HL-60/S4 treated with phorbol 12-myristate 13-acetate at 8.2 ng/mL for 4 days and 3 days (cell line): ENCODE results near the gene METTL24.

Experiments used
- in situ Hi-C: fragments of 300-500 bp; cut with MboI; formaldehyde crosslinking; loops from 2 replicates; pipeline ENCODE4 v1.15.0; 2022; ENCODE audit warnings: low sequenced_read_pairs

METTL24 gene

GRCh38 chr6:110357664-110358552, at the start of gene METTL24:
TSS of gene METTL24 (minus strand) at chr6:110358349. CDS start at chr6:110358272, 77 bp downstream.
- in situ Hi-C loops, result no loop called here

GRCh38 chr6:110404607-110405006, 46.5 kb upstream of the METTL24 start:
- in situ Hi-C loops, result no loop called here

GRCh38 chr6:110401585-110402176, 43.5 kb upstream of the METTL24 start:
- in situ Hi-C loops, result no loop called here

GRCh38 chr6:110400208-110400607, 42.1 kb upstream of the METTL24 start:
- in situ Hi-C loops, result no loop called here

- in situ Hi-C loops, result loop anchor here (25.0 kb wide), 2 partner anchors 337 to 687 kb away; no protein-coding TSS in a partner anchor
These were observed 41.3 kb upstream of the METTL24 start for GRCh38 chr6:110399219-110400071.

GRCh38 chr6:110398778-110399177, 40.6 kb upstream of the METTL24 start:
- in situ Hi-C loops, result loop anchor here (25.0 kb wide), 2 partner anchors 336 to 686 kb away; no protein-coding TSS in a partner anchor

- in situ Hi-C loops, result loop anchor here (25.0 kb wide), 2 partner anchors 333 to 683 kb away; no protein-coding TSS in a partner anchor
These were observed 37.1 kb upstream of the METTL24 start for GRCh38 chr6:110395221-110395620.

GRCh38 chr6:110394409-110394808, 36.3 kb upstream of the METTL24 start:
- in situ Hi-C loops, result loop anchor here (25.0 kb wide), 2 partner anchors 332 to 682 kb away; no protein-coding TSS in a partner anchor

GRCh38 chr6:110392727-110393126, 34.6 kb upstream of the METTL24 start:
- in situ Hi-C loops, result loop anchor here (25.0 kb wide), 2 partner anchors 330 to 680 kb away; no protein-coding TSS in a partner anchor

GRCh38 chr6:110390404-110390803, 32.3 kb upstream of the METTL24 start:
- in situ Hi-C loops, result loop anchor here (25.0 kb wide), 2 partner anchors 328 to 678 kb away; no protein-coding TSS in a partner anchor

- in situ Hi-C loops, result loop anchor here (25.0 kb wide), 2 partner anchors 328 to 678 kb away; no protein-coding TSS in a partner anchor
These were observed 31.7 kb upstream of the METTL24 start for GRCh38 chr6:110389689-110390382.

GRCh38 chr6:110387986-110388385, 29.8 kb upstream of the METTL24 start:
- in situ Hi-C loops, result loop anchor here (25.0 kb wide), 2 partner anchors 326 to 676 kb away; no protein-coding TSS in a partner anchor

- in situ Hi-C loops, result loop anchor here (25.0 kb wide), 2 partner anchors 323 to 673 kb away; no protein-coding TSS in a partner anchor
These were observed 27.3 kb upstream of the METTL24 start for GRCh38 chr6:110385458-110385863.

GRCh38 chr6:110378552-110378951, 20.4 kb upstream of the METTL24 start:
- in situ Hi-C loops, result loop anchor here (25.0 kb wide), 2 partner anchors 316 to 666 kb away; no protein-coding TSS in a partner anchor

- in situ Hi-C loops, result no loop called here
These were observed 10.9 kb upstream of the METTL24 start for GRCh38 chr6:110369066-110369465.

GRCh38 chr6:110368284-110368683, 10.1 kb upstream of the METTL24 start:
- in situ Hi-C loops, result no loop called here

GRCh38 chr6:110367825-110368224, 9.7 kb upstream of the METTL24 start:
- in situ Hi-C loops, result no loop called here

- in situ Hi-C loops, result no loop called here
These were observed 8.8 kb upstream of the METTL24 start for GRCh38 chr6:110366975-110367374.

- in situ Hi-C loops, result no loop called here
These were observed 8.1 kb upstream of the METTL24 start for GRCh38 chr6:110366256-110366655.
